HepG2 (cell line): ENCODE data around the gene ZNF541. TPM values are rescaled to one million over a fixed set of nuclear protein-coding genes. Genes with fewer than 3 reads are reported as not detected.

Experiments used
- FOXP4 ChIP-seq: sonication (generic); formaldehyde crosslinking; IDR thresholded peaks from 2 replicates; pipeline ENCODE4 v1.4.0; 2020; ENCODE audit warnings: missing genetic modification reagents
- HNRNPLL ChIP-seq: fragments of 200-400 bp; formaldehyde crosslinking; IDR thresholded peaks from 2 replicates; pipeline ENCODE4 v1.6.1; 2017; ENCODE audit warnings: mild to moderate bottlenecking, low read depth, low read length; ENCODE audit not compliant: poor library complexity, severe bottlenecking
- KDM2A ChIP-seq: sonication (generic); formaldehyde crosslinking; IDR thresholded peaks from 2 replicates; pipeline ENCODE4 v1.4.0; 2020; ENCODE audit warnings: low read depth, missing genetic modification reagents, borderline replicate concordance
- POLR2AphosphoS2 ChIP-seq: IDR thresholded peaks from 2 replicates; pipeline ENCODE4 v1.6.1; 2011; ENCODE audit warnings: low read depth, low read length, improper control_type of control experiment
- TRIM24 ChIP-seq: sonication (generic); formaldehyde crosslinking; IDR thresholded peaks from 2 replicates; pipeline ENCODE4 v1.8.0; 2022; ENCODE audit warnings: mild to moderate bottlenecking, missing genetic modification reagents
- ZBTB39 ChIP-seq: sonication (generic); formaldehyde crosslinking; IDR thresholded peaks from 2 replicates; pipeline ENCODE4 v1.5.0; 2020; ENCODE audit warnings: missing genetic modification reagents
- ZMAT3 ChIP-seq: sonication (generic); formaldehyde crosslinking; conservative IDR thresholded peaks from 2 replicates; pipeline ENCODE4 v1.7.0; 2021; ENCODE audit warnings: missing genetic modification reagents
- ZNF318 ChIP-seq: sonication (generic); formaldehyde crosslinking; IDR thresholded peaks from 2 replicates; pipeline ENCODE4 v1.4.0; 2020; ENCODE audit warnings: mild to moderate bottlenecking, missing genetic modification reagents
- ZNF350 ChIP-seq: sonication (generic); formaldehyde crosslinking; IDR thresholded peaks from 2 replicates; pipeline ENCODE4 v1.4.0; 2020; ENCODE audit warnings: mild to moderate bottlenecking, low read depth, missing genetic modification reagents, borderline replicate concordance
- ZNF468 ChIP-seq: sonication (generic); formaldehyde crosslinking; IDR thresholded peaks from 2 replicates; pipeline ENCODE4 v1.8.0; 2022; ENCODE audit warnings: mild to moderate bottlenecking, moderate library complexity, missing genetic modification reagents
- ZNF513 ChIP-seq: sonication (generic); formaldehyde crosslinking; conservative IDR thresholded peaks from 2 replicates; pipeline ENCODE4 v1.5.0; 2020; ENCODE audit warnings: missing genetic modification reagents
- ZNF639 ChIP-seq: conservative IDR thresholded peaks from 2 replicates; pipeline ENCODE4 v1.6.1; 2018; ENCODE audit warnings: missing genetic modification reagents
- polyA plus RNA-seq, 8 experiments: library from polyadenylated mRNA; depleted of rRNA in 3 of 8; stranded (reverse) in 7 of 8; unstranded in 1 of 8; fragments of >200 nt; fragmentation: Illumina TruSeq in 4 of 8; extraction: Trizol in 4 of 8; gene quantifications; 2 replicates each; pipeline versions ENCODE4 v1.2.1 to v1.2.3, GENCODE V29; 2011 to 2016; ENCODE audit warnings: low read depth in 4 of 8, missing spikeins in 1 of 8, mixed read lengths in 1 of 8; ENCODE audit not compliant: insufficient read depth in 1 of 8
- total RNA-seq, 5 experiments: library from RNA; depleted of rRNA; stranded (reverse); fragments of >200 nt; fragmentation: Illumina TruSeq; extraction: Trizol; gene quantifications; 2 replicates each; pipeline ENCODE4 v1.2.3, GENCODE V29; 2016; ENCODE audit warnings: low read depth in 1 of 5

The ZNF541 gene
- total and polyA plus RNA-seq, 2 of the 13 experiments (the other 11 are each of a cell fraction or from before 2014, with no cell fraction given): 0.03 to 0.04 TPM

- TF ChIP-seq FOXP4 (CRISPR knock-in tag) (no peak), KDM2A (CRISPR knock-in tag) (no peak; the same call in 1 of the 2 replicates), HNRNPLL (no peak), ZNF318 (CRISPR knock-in tag) (no peak), ZNF350 (no peak), ZNF468 (CRISPR knock-in tag) (no peak), POLR2AphosphoS2 (no peak), ZMAT3 (no peak), TRIM24 (CRISPR knock-in tag) (no peak), ZNF639 (CRISPR knock-in tag) (no peak), ZNF513 (CRISPR knock-in tag) (no peak), ZBTB39 (no peak)
These were observed 28.4 kb upstream of the ZNF541 start (continued) for GRCh38 chr19:47601180-47601904.
